MCF 10A (cell line): ENCODE data around the gene IGFALS. TPM values are rescaled to one million over a fixed set of nuclear protein-coding genes. Genes with fewer than 3 reads are reported as not detected.

ENCODE experiments used
- BruUV-seq: library from RNA; stranded (reverse); fragments of 400-500 nt; replicated peaks from 2 replicates; lab custom pipeline; 2021; lab: Mats Ljungman, UMichigan
- CTCF ChIA-PET: fragments of 300-600 bp; sonication (Branson Sonifier 250); formaldehyde crosslinking; extraction: SDS; loops from one replicate; lab custom pipeline; 2021; ENCODE audit warnings: antibody characterized with exemption, inconsistent platforms; lab: Yijun Ruan, JAX
- POLR2A ChIA-PET: fragments of 300-600, 350-650 bp; sonication (Branson Sonifier 250); formaldehyde crosslinking; extraction: SDS; loops from one replicate; lab custom pipeline; 2020; ENCODE audit warnings: antibody characterized with exemption, inconsistent platforms; lab: Yijun Ruan, JAX
- DNase-seq: peaks from one replicate; pipeline ENCODE4 v3.0.0-alpha.2; 2018; ENCODE audit not compliant: unreplicated experiment
- H3K27ac Mint-ChIP-seq: one replicate; pipeline ENCODE4 v1.8.0; 2022; ENCODE audit warnings: mild to moderate bottlenecking, low read depth, mixed read lengths; ENCODE audit not compliant: unreplicated experiment
- H3K27me3 Mint-ChIP-seq: one replicate; pipeline ENCODE4 v1.8.0; 2022; ENCODE audit warnings: mixed read lengths; ENCODE audit not compliant: insufficient read depth, unreplicated experiment
- H3K36me3 Mint-ChIP-seq: one replicate; pipeline ENCODE4 v1.8.0; 2022; ENCODE audit warnings: mild to moderate bottlenecking, moderate library complexity, mixed read lengths; ENCODE audit not compliant: insufficient read depth, unreplicated experiment
- H3K4me1 Mint-ChIP-seq: one replicate; pipeline ENCODE4 v1.8.0; 2022; ENCODE audit warnings: mixed read lengths; ENCODE audit not compliant: insufficient read depth, unreplicated experiment
- H3K4me3 Mint-ChIP-seq: one replicate; pipeline ENCODE4 v1.8.0; 2022; ENCODE audit warnings: mild to moderate bottlenecking, moderate library complexity, mixed read lengths; ENCODE audit not compliant: unreplicated experiment
- H3K9me3 Mint-ChIP-seq: one replicate; pipeline ENCODE4 v1.8.0; 2022; ENCODE audit warnings: mixed read lengths; ENCODE audit not compliant: unreplicated experiment
- intact Hi-C: fragments of 100-400 bp; cut with micrococcal nuclease; formaldehyde crosslinking; loops from 2 replicates; pipeline ENCODE4 v1.14.1; 2022
- total RNA-seq: library from RNA; stranded (reverse); gene quantifications from 2 replicates; pipeline ENCODE4 v1.2.3, GENCODE V29; 2022
- TF ChIP-seq, protein P1 (sequence below): fragments of 200-600 bp; IDR thresholded peaks from one replicate; pipeline ENCODE4 v1.8.0; 2022; ENCODE audit warnings: antibody characterized with exemption, mild to moderate bottlenecking; ENCODE audit not compliant: unreplicated experiment

Gene IGFALS
- total RNA-seq, 1 experiment from 2014 or later = not detected

GRCh38 chr16:1778200-1779179 is 15.0 kb downstream of the IGFALS start:
- BruUV-seq = no TSS peak
- DNase-seq = no peak
- H3K4me3 Mint-ChIP-seq = no peak overlapping the region
- H3K4me1 Mint-ChIP-seq = peaks cover 4% of the 10 kb centered on the region
- TF ChIP-seq, protein P1, sequence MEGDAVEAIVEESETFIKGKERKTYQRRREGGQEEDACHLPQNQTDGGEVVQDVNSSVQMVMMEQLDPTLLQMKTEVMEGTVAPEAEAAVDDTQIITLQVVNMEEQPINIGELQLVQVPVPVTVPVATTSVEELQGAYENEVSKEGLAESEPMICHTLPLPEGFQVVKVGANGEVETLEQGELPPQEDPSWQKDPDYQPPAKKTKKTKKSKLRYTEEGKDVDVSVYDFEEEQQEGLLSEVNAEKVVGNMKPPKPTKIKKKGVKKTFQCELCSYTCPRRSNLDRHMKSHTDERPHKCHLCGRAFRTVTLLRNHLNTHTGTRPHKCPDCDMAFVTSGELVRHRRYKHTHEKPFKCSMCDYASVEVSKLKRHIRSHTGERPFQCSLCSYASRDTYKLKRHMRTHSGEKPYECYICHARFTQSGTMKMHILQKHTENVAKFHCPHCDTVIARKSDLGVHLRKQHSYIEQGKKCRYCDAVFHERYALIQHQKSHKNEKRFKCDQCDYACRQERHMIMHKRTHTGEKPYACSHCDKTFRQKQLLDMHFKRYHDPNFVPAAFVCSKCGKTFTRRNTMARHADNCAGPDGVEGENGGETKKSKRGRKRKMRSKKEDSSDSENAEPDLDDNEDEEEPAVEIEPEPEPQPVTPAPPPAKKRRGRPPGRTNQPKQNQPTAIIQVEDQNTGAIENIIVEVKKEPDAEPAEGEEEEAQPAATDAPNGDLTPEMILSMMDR = no peak
- POLR2A ChIA-PET = interaction anchor here (0.6 to 6.1 kb wide), 3 partner anchors 7 to 376 kb away, joined by 3 to 137 read pairs (median 5); partner anchors contain the start of genes EME2, JPT2, MRPS34 and NME3
- H3K36me3 Mint-ChIP-seq = peaks cover 61% of the 10 kb centered on the region
- CTCF ChIA-PET = interaction anchor here (0.6 to 1.1 kb wide), 3 partner anchors 30 to 1066 kb away, joined by 3 to 4 read pairs (median 3); no protein-coding TSS in a partner anchor
- no peaks in the 10 kb centered on the region for H3K9me3 Mint-ChIP-seq
- H3K27ac Mint-ChIP-seq = no peak overlapping the region
- intact Hi-C loops = no loop called here
- no peaks in the 10 kb centered on the region for H3K27me3 Mint-ChIP-seq

- Mint-ChIP-seq H3K27me3 (no peaks in the 10 kb centered on the region), H3K4me1 (peaks cover 4% of the 10 kb centered on the region), H3K4me3 (no peak overlapping the region), H3K36me3 (peaks cover 53% of the 10 kb centered on the region), H3K27ac (no peak overlapping the region), H3K9me3 (no peaks in the 10 kb centered on the region)
- no peak for DNase-seq
- no TSS peak for BruUV-seq
- TF ChIP-seq, protein P1 = no peak
- CTCF ChIA-PET = interaction anchor here (0.7 kb wide), 1 partner anchor 29 kb away, joined by 3 read pairs; no protein-coding TSS in a partner anchor
- intact Hi-C loops = no loop called here
- POLR2A ChIA-PET = interaction anchor here (0.6 kb wide), 1 partner anchor 99 kb away, joined by 3 read pairs; the partner anchor contains the start of gene JPT2
Measured at GRCh38 chr16:1777375-1778199, 15.9 kb downstream of the IGFALS start.

DNA sequence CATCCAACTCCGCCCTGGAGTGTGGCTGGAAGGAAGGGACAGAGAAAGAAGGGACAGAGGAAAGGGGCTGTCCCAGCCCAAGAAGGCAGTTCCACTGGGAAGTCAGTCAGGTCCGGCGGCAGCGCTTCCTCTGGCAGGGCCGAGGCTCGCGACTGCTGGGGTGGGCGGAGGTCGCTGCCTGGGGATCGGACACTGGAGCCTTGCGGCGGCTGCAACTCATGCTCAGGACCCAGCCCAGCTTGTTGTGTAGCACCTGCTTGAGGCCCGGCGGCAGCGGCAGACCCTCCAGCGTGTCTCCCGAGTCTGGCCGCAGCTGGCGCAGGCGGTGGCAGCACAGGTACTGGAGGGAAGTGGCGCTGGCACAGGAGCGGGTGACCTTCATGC is 16.5 kb downstream of the IGFALS start:
- Mint-ChIP-seq H3K4me3 (no peak overlapping the region), H3K27ac (no peak overlapping the region), H3K27me3 (no peaks in the 10 kb centered on the region), H3K36me3 (peaks cover 54% of the 10 kb centered on the region), H3K4me1 (peaks cover 4% of the 10 kb centered on the region), H3K9me3 (no peaks in the 10 kb centered on the region)
- POLR2A ChIA-PET = no interaction called here
- intact Hi-C loops = no loop called here
- TF ChIP-seq, protein P1 = no peak
- CTCF ChIA-PET = no interaction called here
- no TSS peak for BruUV-seq
- DNase-seq = no peak

DNA sequence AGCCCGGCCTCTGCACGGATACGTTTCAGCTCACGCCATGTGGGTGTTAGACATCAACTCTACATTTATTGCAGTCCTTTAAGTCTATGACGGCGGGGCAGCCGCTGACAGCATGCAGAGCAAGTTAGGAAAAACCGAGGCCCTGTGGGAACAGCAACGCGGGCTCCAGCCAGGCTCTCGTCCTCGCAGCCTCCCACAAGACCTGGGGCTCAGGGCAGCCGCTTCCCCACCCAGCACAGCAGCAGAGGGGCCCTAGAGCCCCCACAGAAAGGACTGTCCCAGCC is 16.9 kb downstream of the IGFALS start:
- H3K4me3 Mint-ChIP-seq = no peak overlapping the region
- intact Hi-C loops = no loop called here
- no peaks in the 10 kb centered on the region for H3K9me3 Mint-ChIP-seq
- no TSS peak for BruUV-seq
- no peak for DNase-seq
- peaks cover 57% of the 10 kb centered on the region for H3K36me3 Mint-ChIP-seq
- peaks cover 4% of the 10 kb centered on the region for H3K4me1 Mint-ChIP-seq
- no peak overlapping the region for H3K27ac Mint-ChIP-seq
- CTCF ChIA-PET = no interaction called here
- POLR2A ChIA-PET = interaction anchor here (0.8 kb wide), 1 partner anchor 187 kb away, joined by 3 read pairs; no protein-coding TSS in a partner anchor
- TF ChIP-seq, protein P1 = no peak
- H3K27me3 Mint-ChIP-seq = no peaks in the 10 kb centered on the region
